Esophagus muscularis mucosa (tissue), 4 donors: ENCODE measurements around the gene THADA. TPM values are rescaled to one million over a fixed set of nuclear protein-coding genes. Genes with fewer than 3 reads are reported as not detected.

ENCODE experiments used
- DNase-seq: peaks from one replicate; pipeline ENCODE4 v3.0.0-alpha.2; 2017; ENCODE audit errors: extremely low spot score
- H3K27ac ChIP-seq, 4 donors: fragments of 200-600 bp; sonication (generic); replicated peaks in 1 of 4; 1 replicate in 3 of 4; 2 replicates in 1 of 4; pipeline ENCODE4 v1.5.1; 2016 to 2019; ENCODE audit warnings: mild to moderate bottlenecking in 1 of 4
- H3K27me3 ChIP-seq, 4 donors: fragments of 200-600 bp; sonication (generic); one replicate each; pipeline versions ENCODE4 v1.5.1 to v1.6.0; 2016 to 2019
- H3K36me3 ChIP-seq, 4 donors: fragments of 200-600 bp; sonication (generic); one replicate each; pipeline ENCODE4 v1.5.1; 2016 to 2019
- H3K4me1 ChIP-seq, 4 donors: fragments of 200-600 bp; sonication (generic); one replicate each; pipeline ENCODE4 v1.5.1; 2016 to 2019
- H3K4me3 ChIP-seq, 4 donors: fragments of 200-600 bp; sonication (generic); 1 replicate in 2 of 4; 2 replicates in 2 of 4; pipeline ENCODE4 v1.5.1; 2016 to 2019; ENCODE audit warnings: mild to moderate bottlenecking in 4 of 4, moderate library complexity in 1 of 4
- H3K9me3 ChIP-seq, 4 donors: fragments of 200-600 bp; sonication (generic); 1 replicate in 3 of 4; 2 replicates in 1 of 4; pipeline ENCODE4 v1.5.1; 2016 to 2019
- CTCF ChIP-seq, 3 experiments: fragments of 200-600 bp in 2 of 3; fragments of 450-650 bp in 1 of 3; sonication (generic) in 2 of 3; IDR thresholded peaks; one replicate each; pipeline ENCODE4 v1.5.1; 2017 to 2019; ENCODE audit warnings: antibody characterized with exemption in 3 of 3, mild to moderate bottlenecking in 2 of 3, moderate library complexity in 1 of 3
- EP300 ChIP-seq: sonication (generic); formaldehyde crosslinking; IDR thresholded peaks from one replicate; pipeline ENCODE4 v1.6.1; 2017; ENCODE audit warnings: antibody characterized with exemption
- POLR2A ChIP-seq: fragments of 450-650 bp; IDR thresholded peaks from one replicate; pipeline ENCODE4 v1.6.1; 2017; ENCODE audit warnings: antibody characterized with exemption, moderate library complexity, mild to moderate bottlenecking, low read depth
- POLR2AphosphoS5 ChIP-seq, 2 donors: sonication (generic); formaldehyde crosslinking; IDR thresholded peaks; one replicate each; pipeline ENCODE4 v1.6.1; 2017; ENCODE audit warnings: antibody characterized with exemption in 2 of 2
- WGBS: methylation state at CpG from one replicate; pipeline ENCODE4 v1.1.5; 2018; 5-methylcytosine and 5-hydroxymethylcytosine counted together
- intact Hi-C: fragments of 100-400 bp; cut with DNase I; formaldehyde crosslinking; loops from one replicate; pipeline ENCODE4 v1.15.1; 2023
- total RNA-seq, 4 donors: library from RNA; depleted of rRNA; stranded (reverse); fragments of >200 nt; gene quantifications; one replicate each; pipeline versions ENCODE4 v1.1.0 to v1.2.1, GENCODE V29; 2016

Gene THADA
- total RNA-seq, 4 donors from 2014 or later, result 17.2 to 28.7 (median 21.3) TPM

GRCh38 chr2:43634604-43635306 is 38.9 kb upstream of the THADA start:
- WGBS, result 28% methylated on average over 6 of the region's 6 CpGs
- Histone ChIP-seq H3K9me3 (peaks cover 0 to 4% (median 0%) of the 10 kb centered on the region in 4 donors), H3K36me3 (no peaks in the 10 kb centered on the region), H3K4me3 (peak overlapping the region in 1 of 4 donors; percentile 22), H3K4me1 (peaks cover 5 to 17% (median 15%) of the 10 kb centered on the region in 4 donors), H3K27me3 (no peaks in the 10 kb centered on the region), H3K27ac (peak overlapping the region in 1 of 4 donors; percentile 34)
- no peak for DNase-seq
- intact Hi-C loops, result no loop called here
- no peak for TF ChIP-seq EP300
- TF ChIP-seq POLR2A, result no peak
- no peak for TF ChIP-seq POLR2AphosphoS5 (IDR thresholded peaks at IDR 0.05)
- TF ChIP-seq CTCF (IDR thresholded peaks at IDR 0.05), result no peak

- Histone ChIP-seq H3K4me1 (peaks cover 2 to 14% (median 13%) of the 10 kb centered on the region in 4 donors), H3K27me3 (no peaks in the 10 kb centered on the region), H3K4me3 (no peak overlapping the region), H3K36me3 (no peaks in the 10 kb centered on the region), H3K27ac (no peak overlapping the region), H3K9me3 (no peaks in the 10 kb centered on the region)
- TF ChIP-seq EP300, result no peak
- no peak for TF ChIP-seq CTCF (IDR thresholded peaks at IDR 0.05)
- TF ChIP-seq POLR2A, result no peak
- TF ChIP-seq POLR2AphosphoS5 (IDR thresholded peaks at IDR 0.05), result no peak
- DNase-seq, result no peak
- intact Hi-C loops, result no loop called here
- 67% methylated on average over 11 of the region's 11 CpGs for WGBS
These were observed 35.9 kb upstream of the THADA start for GRCh38 chr2:43631618-43632317.

GRCh38 chr2:43622931-43623451 is 27.2 kb upstream of the THADA start:
- no peak for TF ChIP-seq EP300
- TF ChIP-seq CTCF (IDR thresholded peaks at IDR 0.05), result no peak
- no peak for TF ChIP-seq POLR2A
- no peak for TF ChIP-seq POLR2AphosphoS5 (IDR thresholded peaks at IDR 0.05)
- intact Hi-C loops, result no loop called here
- Histone ChIP-seq H3K9me3 (no peaks in the 10 kb centered on the region), H3K36me3 (no peaks in the 10 kb centered on the region), H3K27me3 (no peaks in the 10 kb centered on the region), H3K4me3 (no peak overlapping the region), H3K4me1 (peaks cover 0 to 6% (median 3%) of the 10 kb centered on the region in 4 donors), H3K27ac (peak overlapping the region in 2 of 4 donors; percentile 15 to 23)
- DNase-seq, result no peak
- WGBS, result 42% methylated on average over 6 of the region's 6 CpGs

- no peaks in the 10 kb centered on the region for H3K27me3 ChIP-seq
- DNase-seq, result no peak
- peaks cover 0 to 6% (median 3%) of the 10 kb centered on the region in 4 donors for H3K4me1 ChIP-seq
- no peak overlapping the region for H3K4me3 ChIP-seq
- no peaks in the 10 kb centered on the region for H3K36me3 ChIP-seq
- H3K9me3 ChIP-seq, result no peaks in the 10 kb centered on the region
- H3K27ac ChIP-seq, result no peak overlapping the region
- intact Hi-C loops, result loop anchor here (10.0 kb wide), 1 partner anchor 55 kb away; the partner anchor contains the start of gene C1GALT1C1L
- TF ChIP-seq POLR2A (no peak), POLR2AphosphoS5 (IDR thresholded peaks at IDR 0.05) (no peak), EP300 (no peak), CTCF (IDR thresholded peaks at IDR 0.05) (no peak)
- 93% methylated on average over 9 of the region's 10 CpGs for WGBS
These were observed 23.7 kb upstream of the THADA start for GRCh38 chr2:43619511-43619910.
